A673 (cell line): ENCODE results near the gene NAA30.
"Not testable (repeated sequence)": the region's sequence is repeated elsewhere in the genome, so short reads cannot be mapped to it uniquely, and the experiment has no call there.

Experiments used
- EZH2 ChIP-seq: fragments of 200-600 bp; sonication (generic); IDR thresholded peaks from 2 replicates; pipeline ENCODE4 v1.6.1; 2017; ENCODE audit warnings: borderline replicate concordance, low read depth, mild to moderate bottlenecking, mixed read lengths, antibody characterized with exemption, low read length; ENCODE audit not compliant: poor library complexity, severe bottlenecking
- TF ChIP-seq, protein P1 (sequence below): fragments of 300-800, 200-600 bp; sonication (generic); conservative IDR thresholded peaks from 2 replicates; pipeline ENCODE4 v1.5.1; 2017; ENCODE audit warnings: low read depth, mild to moderate bottlenecking, antibody characterized with exemption, low read length, moderate library complexity, mixed read lengths

DNA sequence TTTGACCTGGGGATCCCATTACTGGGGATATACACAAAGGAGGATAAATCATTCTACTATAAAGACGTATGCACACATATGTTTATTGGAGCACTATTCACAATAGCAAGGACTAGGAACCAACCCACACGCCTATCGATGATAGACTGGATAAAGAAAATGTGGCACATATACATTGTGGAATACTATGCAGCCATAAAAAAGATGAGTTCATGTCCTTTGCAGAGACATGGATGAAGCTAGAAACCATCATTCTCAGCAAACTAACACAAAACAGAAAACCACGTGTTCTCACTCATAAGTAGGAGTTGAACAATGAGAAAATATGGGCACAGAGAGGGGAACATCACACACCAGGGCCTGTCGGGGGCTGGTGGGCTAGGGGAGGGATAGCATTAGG, 20.2 kb upstream of the NAA30 start:
- TF ChIP-seq, protein P1, sequence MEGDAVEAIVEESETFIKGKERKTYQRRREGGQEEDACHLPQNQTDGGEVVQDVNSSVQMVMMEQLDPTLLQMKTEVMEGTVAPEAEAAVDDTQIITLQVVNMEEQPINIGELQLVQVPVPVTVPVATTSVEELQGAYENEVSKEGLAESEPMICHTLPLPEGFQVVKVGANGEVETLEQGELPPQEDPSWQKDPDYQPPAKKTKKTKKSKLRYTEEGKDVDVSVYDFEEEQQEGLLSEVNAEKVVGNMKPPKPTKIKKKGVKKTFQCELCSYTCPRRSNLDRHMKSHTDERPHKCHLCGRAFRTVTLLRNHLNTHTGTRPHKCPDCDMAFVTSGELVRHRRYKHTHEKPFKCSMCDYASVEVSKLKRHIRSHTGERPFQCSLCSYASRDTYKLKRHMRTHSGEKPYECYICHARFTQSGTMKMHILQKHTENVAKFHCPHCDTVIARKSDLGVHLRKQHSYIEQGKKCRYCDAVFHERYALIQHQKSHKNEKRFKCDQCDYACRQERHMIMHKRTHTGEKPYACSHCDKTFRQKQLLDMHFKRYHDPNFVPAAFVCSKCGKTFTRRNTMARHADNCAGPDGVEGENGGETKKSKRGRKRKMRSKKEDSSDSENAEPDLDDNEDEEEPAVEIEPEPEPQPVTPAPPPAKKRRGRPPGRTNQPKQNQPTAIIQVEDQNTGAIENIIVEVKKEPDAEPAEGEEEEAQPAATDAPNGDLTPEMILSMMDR: not testable (repeated sequence)
- not testable (repeated sequence) for TF ChIP-seq EZH2
